ENCODE measurements around the gene TPRKB. TPM values are rescaled to one million over a fixed set of nuclear protein-coding genes. Genes with fewer than 3 reads are reported as not detected.
A peak's percentile ranks its signal among the peaks of the same experiment; 100 is the strongest.

Gene TPRKB
- total RNA-seq, 1 donor from 2014 or later: 86.8 TPM

- peaks cover 2% of the 10 kb centered on the region for H3K36me3 ChIP-seq (ENCODE audit: control insufficient read depth, insufficient read depth, low read length)
- TF ChIP-seq CTCF (IDR thresholded peaks at IDR 0.05; ENCODE audit: insufficient read depth, low read length, poor library complexity, severe bottlenecking): no peak
- no peaks in the 10 kb centered on the region for H3K27me3 ChIP-seq (ENCODE audit: control insufficient read depth, insufficient read depth, low read length)
- no peak overlapping the region for H3K4me3 ChIP-seq (ENCODE audit: low read depth, low read length)
- no peak for DNase-seq (ENCODE audit: low read depth)
Measured at GRCh38 chr2:73746877-73747208, 9.7 kb upstream of the TPRKB start.

- Histone ChIP-seq H3K4me3 (ENCODE audit: low read depth, low read length) (no peak overlapping the region), H3K36me3 (ENCODE audit: control insufficient read depth, insufficient read depth, low read length) (peaks cover 2% of the 10 kb centered on the region), H3K27me3 (ENCODE audit: control insufficient read depth, insufficient read depth, low read length) (no peaks in the 10 kb centered on the region)
- no peak for TF ChIP-seq CTCF (IDR thresholded peaks at IDR 0.05; ENCODE audit: insufficient read depth, low read length, poor library complexity, severe bottlenecking)
- DNase-seq (ENCODE audit: low read depth): no peak
Measured at GRCh38 chr2:73746015-73746876, 9.1 kb upstream of the TPRKB start.

DNA sequence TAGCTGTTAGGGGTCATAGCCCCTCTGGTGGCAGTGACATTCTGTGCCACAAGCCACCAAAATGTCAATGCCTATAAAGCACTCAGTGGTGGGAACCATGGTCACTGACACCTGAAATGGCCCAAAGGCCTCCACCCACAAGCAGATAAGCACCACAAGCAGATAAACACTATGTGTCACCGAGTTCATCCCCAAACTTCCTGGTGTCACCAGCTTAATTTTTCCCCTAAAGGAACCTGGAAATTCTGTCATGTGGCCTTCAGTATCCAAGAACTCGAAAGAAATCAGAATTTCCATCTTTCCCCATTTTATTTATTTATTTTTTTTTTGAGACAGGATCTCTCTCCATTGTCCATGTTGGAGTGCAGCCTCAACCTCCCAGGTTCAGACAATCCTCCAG, 3.6 kb upstream of the TPRKB start:
- no peak overlapping the region for H3K4me3 ChIP-seq (ENCODE audit: low read depth, low read length)
- DNase-seq (ENCODE audit: low read depth): no peak
- TF ChIP-seq CTCF (IDR thresholded peaks at IDR 0.05; ENCODE audit: insufficient read depth, low read length, poor library complexity, severe bottlenecking): no peak
- no peaks in the 10 kb centered on the region for H3K36me3 ChIP-seq (ENCODE audit: control insufficient read depth, insufficient read depth, low read length)
- no peaks in the 10 kb centered on the region for H3K27me3 ChIP-seq (ENCODE audit: control insufficient read depth, insufficient read depth, low read length)

GRCh38 chr2:73739101-73739500, 2.0 kb upstream of the TPRKB start:
- no peak for DNase-seq (ENCODE audit: low read depth)
- no peak overlapping the region for H3K4me3 ChIP-seq (ENCODE audit: low read depth, low read length)
- no peaks in the 10 kb centered on the region for H3K27me3 ChIP-seq (ENCODE audit: control insufficient read depth, insufficient read depth, low read length)
- no peak for TF ChIP-seq CTCF (IDR thresholded peaks at IDR 0.05; ENCODE audit: insufficient read depth, low read length, poor library complexity, severe bottlenecking)
- no peaks in the 10 kb centered on the region for H3K36me3 ChIP-seq (ENCODE audit: control insufficient read depth, insufficient read depth, low read length)

- no peaks in the 10 kb centered on the region for H3K36me3 ChIP-seq (ENCODE audit: control insufficient read depth, insufficient read depth, low read length)
- no peak for DNase-seq (ENCODE audit: low read depth)
- peak overlapping the region; percentile 92 for H3K4me3 ChIP-seq (ENCODE audit: low read depth, low read length)
- no peak for TF ChIP-seq CTCF (IDR thresholded peaks at IDR 0.05; ENCODE audit: insufficient read depth, low read length, poor library complexity, severe bottlenecking)
- no peaks in the 10 kb centered on the region for H3K27me3 ChIP-seq (ENCODE audit: control insufficient read depth, insufficient read depth, low read length)
Measured at GRCh38 chr2:73736378-73736777, 767 bp downstream of the TPRKB start.

DNA sequence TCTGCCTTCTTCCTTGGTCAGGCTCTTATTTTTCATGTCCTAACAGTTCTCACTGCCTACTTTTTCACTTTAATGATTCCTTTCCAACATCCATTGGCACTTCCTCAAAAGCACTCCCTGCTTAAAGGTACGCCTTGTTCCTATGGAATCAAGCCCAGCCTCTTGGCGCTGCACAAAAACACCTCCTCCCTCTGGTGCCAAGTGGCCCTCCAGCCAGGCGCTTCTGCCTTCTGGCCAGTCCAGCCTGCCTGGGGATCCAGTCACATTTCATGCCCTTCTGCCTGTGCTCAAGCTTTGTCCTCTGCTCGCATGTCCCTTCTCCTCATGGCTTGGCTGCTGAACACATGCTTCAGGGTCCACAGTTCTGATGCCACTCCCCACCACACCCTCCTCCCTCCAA, 6.3 kb downstream of the TPRKB start:
- Histone ChIP-seq H3K4me3 (ENCODE audit: low read depth, low read length) (no peak overlapping the region), H3K27me3 (ENCODE audit: control insufficient read depth, insufficient read depth, low read length) (no peaks in the 10 kb centered on the region), H3K36me3 (ENCODE audit: control insufficient read depth, insufficient read depth, low read length) (no peaks in the 10 kb centered on the region)
- TF ChIP-seq CTCF (IDR thresholded peaks at IDR 0.05; ENCODE audit: insufficient read depth, low read length, poor library complexity, severe bottlenecking): no peak
- no peak for DNase-seq (ENCODE audit: low read depth)

Data from kidney epithelial cell (primary cell).